Sigmoid colon (tissue), 7 donors: Measurements from ENCODE around the gene HCN3. TPM values are rescaled to one million over a fixed set of nuclear protein-coding genes. Genes with fewer than 3 reads are reported as not detected.

Experiments used
- DNase-seq: peaks from one replicate; pipeline ENCODE4 v3.0.0-alpha.2; 2019
- H3K27ac ChIP-seq, 4 donors: fragments of 200-600 bp; sonication (generic); one replicate each; pipeline ENCODE4 v1.5.1; 2016 to 2019; ENCODE audit warnings: mild to moderate bottlenecking in 1 of 4
- H3K27me3 ChIP-seq, 3 donors: fragments of 200-600 bp; sonication (generic); one replicate each; pipeline ENCODE4 v1.5.1; 2019; ENCODE audit warnings: mild to moderate bottlenecking in 1 of 3
- H3K36me3 ChIP-seq, 4 donors: fragments of 200-600 bp; sonication (generic); one replicate each; pipeline ENCODE4 v1.5.1; 2016 to 2019
- H3K4me1 ChIP-seq, 4 donors: fragments of 200-600 bp; sonication (generic); one replicate each; pipeline ENCODE4 v1.5.1; 2017 to 2019
- H3K4me3 ChIP-seq, 4 donors: fragments of 200-600 bp; sonication (generic); one replicate each; pipeline ENCODE4 v1.5.1; 2017 to 2019; ENCODE audit warnings: mild to moderate bottlenecking in 2 of 4, moderate library complexity in 1 of 4
- H3K9me3 ChIP-seq, 4 donors: fragments of 200-600 bp in 3 of 4; sonication (generic) in 3 of 4; one replicate each; pipeline versions ENCODE4 v1.5.1 to v1.6.1; 2013 to 2019
- CTCF ChIP-seq, 4 experiments: fragments of 450-650 bp in 3 of 4; fragments of 200-600 bp in 1 of 4; IDR thresholded peaks; one replicate each; pipeline ENCODE4 v1.5.1; 2016 to 2019; ENCODE audit warnings: antibody characterized with exemption in 4 of 4, mild to moderate bottlenecking in 3 of 4, moderate library complexity in 2 of 4
- EP300 ChIP-seq, 4 donors: sonication (generic); formaldehyde crosslinking; IDR thresholded peaks; one replicate each; pipeline ENCODE4 v1.6.1; 2017; ENCODE audit warnings: antibody characterized with exemption in 4 of 4
- POLR2A ChIP-seq, 2 donors: fragments of 450-650 bp; IDR thresholded peaks; one replicate each; pipeline ENCODE4 v1.6.1; 2016; ENCODE audit warnings: antibody characterized with exemption in 2 of 2, mild to moderate bottlenecking in 2 of 2, moderate library complexity in 2 of 2
- POLR2AphosphoS5 ChIP-seq, 4 donors: sonication (generic); formaldehyde crosslinking; IDR thresholded peaks; one replicate each; pipeline ENCODE4 v1.6.1; 2017; ENCODE audit warnings: antibody characterized with exemption in 4 of 4
- WGBS, 2 donors: extraction: QIAGEN DNeasy Blood & Tissue Kit; methylation state at CpG; one replicate each; pipeline ENCODE4 v1.1.7; 2013; 5-methylcytosine and 5-hydroxymethylcytosine counted together
- intact Hi-C: fragments of 100-400 bp; cut with DNase I; formaldehyde crosslinking; loops from one replicate; pipeline ENCODE4 v1.15.1; 2023
- polyA plus RNA-seq, 3 donors: library from polyadenylated mRNA; stranded (reverse); fragments of 200-250 nt; gene quantifications; one replicate each; pipeline ENCODE4 v1.2.3, GENCODE V29; 2013
- total RNA-seq, 4 donors: library from RNA; depleted of rRNA; stranded (reverse); fragments of >200 nt; gene quantifications; one replicate each; pipeline ENCODE4 v1.1.0, GENCODE V29; 2016
- donor health status: healthy with polysubstance abuse.
- donor health status: Bipolar disorder and iron deficiency.
- donor health status: healthy.

Gene HCN3
- total and polyA plus RNA-seq, 7 donors = 0.69 to 8.6 (median 2.1) TPM

GRCh38 chr1:155261493-155261851 lies 15.8 kb upstream of the HCN3 start:
- peak overlapping the region; percentile 60 to 83 (median 78) for H3K4me3 ChIP-seq
- peak overlapping the region; percentile 86 to 91 (median 87) for H3K27ac ChIP-seq
- no peak for TF ChIP-seq EP300 (IDR thresholded peaks at IDR 0.05)
- no peak for TF ChIP-seq POLR2A (IDR thresholded peaks at IDR 0.05)
- 0 to 1% methylated on average over 9 of the region's 9 CpGs for WGBS, 2 donors
- H3K36me3 ChIP-seq = peaks cover 25 to 74% (median 33%) of the 10 kb centered on the region in 4 donors
- intact Hi-C loops = no loop called here
- H3K27me3 ChIP-seq = no peaks in the 10 kb centered on the region
- peaks cover 0 to 26% (median 20%) of the 10 kb centered on the region in 4 donors for H3K4me1 ChIP-seq
- H3K9me3 ChIP-seq = no peaks in the 10 kb centered on the region
- DNase-seq = no peak

GRCh38 chr1:155261852-155262673 lies 15.2 kb upstream of the HCN3 start, which contains the start of gene SCAMP3:
Gene SCAMP3, minus strand, starts transcription at chr1:155262360. Its CDS starts 209 bp downstream, at chr1:155262151.
- peaks cover 0 to 26% (median 19%) of the 10 kb centered on the region in 4 donors for H3K4me1 ChIP-seq
- H3K27me3 ChIP-seq = no peaks in the 10 kb centered on the region
- intact Hi-C loops = no loop called here
- TF ChIP-seq CTCF (IDR thresholded peaks at IDR 0.05) (no peak), EP300 (IDR thresholded peaks at IDR 0.05) (peak in 1 of 4 donors; percentile 38), POLR2AphosphoS5 (IDR thresholded peaks at IDR 0.05) (peak; percentile 75 to 91 (median 88)), POLR2A (IDR thresholded peaks at IDR 0.05) (peak; percentile 62 to 69)
- H3K36me3 ChIP-seq = peaks cover 29 to 74% (median 38%) of the 10 kb centered on the region in 4 donors
- no peaks in the 10 kb centered on the region for H3K9me3 ChIP-seq
- peak within 1 kb of the TSS; percentile 60 to 83 (median 78) for H3K4me3 ChIP-seq
- 0 to 1% methylated on average over 47 of the region's 47 CpGs for WGBS, 2 donors
- peak within 1 kb of the TSS; percentile 86 to 91 (median 87) for H3K27ac ChIP-seq
- peak; percentile 99 for DNase-seq

GRCh38 chr1:155263067-155263466 lies 14.2 kb upstream of the HCN3 start:
- no peak overlapping the region for H3K4me3 ChIP-seq
- TF ChIP-seq CTCF (IDR thresholded peaks at IDR 0.05) (no peak), POLR2A (IDR thresholded peaks at IDR 0.05) (no peak), EP300 (IDR thresholded peaks at IDR 0.05) (no peak), POLR2AphosphoS5 (IDR thresholded peaks at IDR 0.05) (no peak)
- 89 to 92% methylated on average over 11 of the region's 11 CpGs for WGBS, 2 donors
- H3K27me3 ChIP-seq = no peaks in the 10 kb centered on the region
- H3K9me3 ChIP-seq = no peaks in the 10 kb centered on the region
- H3K27ac ChIP-seq = peak overlapping the region; percentile 86 to 91 (median 87)
- peak; percentile 64 for DNase-seq
- peaks cover 36 to 74% (median 45%) of the 10 kb centered on the region in 4 donors for H3K36me3 ChIP-seq
- intact Hi-C loops = no loop called here
- H3K4me1 ChIP-seq = peaks cover 0 to 26% (median 19%) of the 10 kb centered on the region in 4 donors

GRCh38 chr1:155266553-155266952 lies 10.7 kb upstream of the HCN3 start:
- WGBS, 2 donors = 80 to 91% methylated on average over 6 of the region's 6 CpGs
- H3K4me1 ChIP-seq = peaks cover 0 to 18% (median 11%) of the 10 kb centered on the region in 4 donors
- intact Hi-C loops = loop anchor here (5.0 kb wide), 1 partner anchor 591 kb away; the partner anchor contains the start of genes GON4L and SYT11
- no peak for DNase-seq
- peaks cover 56 to 83% (median 65%) of the 10 kb centered on the region in 4 donors for H3K36me3 ChIP-seq
- H3K4me3 ChIP-seq = no peak overlapping the region
- H3K27me3 ChIP-seq = no peaks in the 10 kb centered on the region
- H3K27ac ChIP-seq = no peak overlapping the region
- TF ChIP-seq POLR2A (IDR thresholded peaks at IDR 0.05) = no peak
- TF ChIP-seq EP300 (IDR thresholded peaks at IDR 0.05) = no peak
- TF ChIP-seq CTCF (IDR thresholded peaks at IDR 0.05) = no peak
- no peak for TF ChIP-seq POLR2AphosphoS5 (IDR thresholded peaks at IDR 0.05)
- H3K9me3 ChIP-seq = no peaks in the 10 kb centered on the region

- no peaks in the 10 kb centered on the region for H3K9me3 ChIP-seq
- WGBS, 2 donors = 95 to 97% methylated on average over 2 of the region's 2 CpGs
- no peak for TF ChIP-seq EP300 (IDR thresholded peaks at IDR 0.05)
- TF ChIP-seq POLR2AphosphoS5 (IDR thresholded peaks at IDR 0.05) = no peak
- TF ChIP-seq POLR2A (IDR thresholded peaks at IDR 0.05) = no peak
- no peak for TF ChIP-seq CTCF (IDR thresholded peaks at IDR 0.05)
- no peaks in the 10 kb centered on the region for H3K27me3 ChIP-seq
- H3K4me1 ChIP-seq = peaks cover 0 to 24% (median 16%) of the 10 kb centered on the region in 4 donors
- H3K27ac ChIP-seq = no peak overlapping the region
- intact Hi-C loops = loop anchor here (5.0 kb wide), 1 partner anchor 590 kb away; the partner anchor contains the start of genes GON4L and SYT11
- DNase-seq = no peak
- H3K4me3 ChIP-seq = no peak overlapping the region
- peaks cover 56 to 83% (median 65%) of the 10 kb centered on the region in 4 donors for H3K36me3 ChIP-seq
These were observed 9.9 kb upstream of the HCN3 start for GRCh38 chr1:155267373-155267772.
